ENCODE data around the gene CSNK2B.

- no peak for TF ChIP-seq CTCF (IDR thresholded peaks at IDR 0.05)
- TF ChIP-seq POLR2A (IDR thresholded peaks at IDR 0.05; ENCODE audit: low read depth): no peak
These were observed 14.2 kb upstream of the CSNK2B start for GRCh38 chr6:31651602-31652191.
